ENCODE results near the gene MTMR12.
"Not testable (repeated sequence)": the region's sequence is repeated elsewhere in the genome, so short reads cannot be mapped to it uniquely, and the experiment has no call there.

MTMR12 gene

DNA sequence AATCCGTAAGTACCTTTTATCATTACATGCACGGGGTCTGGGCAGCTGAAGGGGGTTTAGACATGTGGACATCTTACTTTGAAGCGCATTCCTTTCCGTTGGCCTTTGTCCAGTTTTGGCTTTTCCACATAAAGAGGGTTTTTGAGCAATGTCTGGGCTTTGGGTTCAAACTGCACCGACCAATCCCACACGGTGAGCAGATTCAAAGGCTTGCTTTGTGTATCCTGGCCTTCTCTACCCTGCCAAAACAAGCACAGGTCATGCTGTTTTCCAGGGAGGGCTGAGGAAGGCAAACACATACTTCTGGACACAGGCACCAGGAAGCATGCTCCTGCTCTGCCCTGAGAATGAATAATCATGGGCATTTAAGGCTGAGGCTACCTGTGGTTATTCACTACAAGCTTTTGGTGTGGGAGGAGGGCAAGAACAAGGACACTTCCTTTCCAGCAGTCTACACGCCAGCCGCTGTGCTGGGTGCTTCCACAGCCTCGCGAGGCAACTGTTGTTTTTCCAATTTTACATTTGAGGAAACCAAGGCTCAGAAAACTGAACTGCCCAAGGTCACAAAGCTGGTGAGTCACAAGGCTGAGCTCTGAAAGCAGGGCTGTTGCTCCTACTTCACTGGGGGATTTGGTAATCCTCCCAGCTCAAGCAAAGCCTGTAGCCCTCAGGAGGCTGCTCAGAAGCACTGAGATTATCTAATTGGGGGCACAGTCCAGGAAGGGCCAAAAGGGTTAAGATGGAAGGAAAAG, 78.9 kb downstream of the MTMR12 start:
- DNase-seq (ENCODE audit: low read depth in 1 of 2, low spot score in 1 of 2), result no peak

DNA sequence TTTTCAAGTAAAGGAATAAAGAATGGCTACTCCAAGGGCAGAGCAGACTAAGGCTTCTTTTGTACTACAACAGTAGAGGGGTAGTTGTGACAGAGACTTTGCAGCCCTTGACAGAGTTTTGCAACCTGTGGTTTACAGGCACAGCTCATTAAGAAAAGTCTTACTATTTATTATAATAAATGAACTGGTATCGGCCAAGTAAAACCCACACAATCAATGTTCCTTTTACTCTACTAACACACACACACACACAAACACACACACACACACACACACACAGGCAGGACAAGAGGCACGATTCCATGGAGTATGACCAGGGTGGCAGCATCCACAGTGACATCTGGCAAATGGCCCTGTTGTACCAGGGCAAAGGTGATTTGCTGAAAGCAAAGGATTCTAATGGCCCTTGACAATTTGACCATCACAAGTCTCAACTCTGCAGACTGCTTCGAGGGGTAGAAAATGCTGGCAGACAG, 79.5 kb downstream of the MTMR12 start:
- no peak for DNase-seq (ENCODE audit: low read depth in 1 of 2, low spot score in 1 of 2)

DNA sequence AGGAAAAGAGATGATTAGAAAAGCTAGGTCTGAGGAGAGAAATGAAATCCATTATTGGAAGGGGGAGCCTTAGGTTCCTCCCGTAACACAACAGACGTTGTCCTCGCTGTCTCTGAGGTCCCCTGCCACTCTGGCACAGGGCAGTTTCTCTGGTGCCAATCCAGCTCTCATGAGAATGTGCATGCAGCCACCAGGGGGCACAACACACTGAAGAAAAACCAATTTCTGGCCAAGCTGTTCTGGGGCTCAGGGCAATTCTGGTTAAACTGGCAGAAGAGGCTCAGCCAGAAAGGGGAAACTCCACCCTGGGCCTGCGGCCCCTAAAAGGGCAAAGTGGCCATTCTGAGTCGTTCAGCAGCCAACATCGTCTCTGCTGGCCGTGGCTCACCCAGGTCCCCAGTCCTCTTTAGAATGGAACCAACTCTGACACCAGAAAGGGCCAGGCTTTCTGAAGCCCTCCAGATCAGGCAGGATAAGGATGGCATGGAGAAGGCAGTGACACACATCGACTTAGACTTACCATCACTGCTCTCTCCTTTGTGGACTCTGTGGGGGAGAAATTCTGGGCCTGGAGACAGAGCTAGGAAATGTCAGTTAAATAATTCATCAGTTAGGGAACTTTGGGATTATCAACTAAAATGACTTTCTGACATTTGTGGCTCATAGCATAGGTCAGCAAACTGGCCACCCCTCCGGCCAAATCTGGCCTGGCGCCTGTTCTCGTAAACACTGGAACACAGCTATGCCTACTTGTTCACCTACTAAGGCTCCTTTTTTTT, 80.1 kb downstream of the MTMR12 start:
- DNase-seq (ENCODE audit: low read depth in 1 of 2, low spot score in 1 of 2), result peak; percentile 48 to 58

DNA sequence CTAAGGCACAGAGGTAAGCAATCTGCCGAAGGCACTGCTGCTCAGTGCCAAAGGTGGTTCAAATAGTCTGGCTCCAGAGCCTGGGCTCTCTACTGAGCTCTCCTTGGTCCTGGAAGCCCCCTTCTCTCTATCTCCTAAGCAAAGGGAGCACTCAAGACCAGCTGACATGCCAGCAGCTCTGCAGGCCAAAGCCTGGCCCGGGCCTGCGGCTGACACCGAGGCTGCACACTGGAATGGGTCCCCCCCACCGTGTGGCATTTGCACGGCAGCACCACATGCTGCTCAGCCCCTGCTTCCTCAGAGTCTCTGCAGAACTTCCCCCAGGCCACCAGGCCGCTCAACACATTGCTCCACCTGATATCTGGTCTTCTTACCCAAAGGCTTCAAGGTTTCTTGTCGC, 80.8 kb downstream of the MTMR12 start:
- no peak for DNase-seq (ENCODE audit: low read depth in 1 of 2, low spot score in 1 of 2)

DNA sequence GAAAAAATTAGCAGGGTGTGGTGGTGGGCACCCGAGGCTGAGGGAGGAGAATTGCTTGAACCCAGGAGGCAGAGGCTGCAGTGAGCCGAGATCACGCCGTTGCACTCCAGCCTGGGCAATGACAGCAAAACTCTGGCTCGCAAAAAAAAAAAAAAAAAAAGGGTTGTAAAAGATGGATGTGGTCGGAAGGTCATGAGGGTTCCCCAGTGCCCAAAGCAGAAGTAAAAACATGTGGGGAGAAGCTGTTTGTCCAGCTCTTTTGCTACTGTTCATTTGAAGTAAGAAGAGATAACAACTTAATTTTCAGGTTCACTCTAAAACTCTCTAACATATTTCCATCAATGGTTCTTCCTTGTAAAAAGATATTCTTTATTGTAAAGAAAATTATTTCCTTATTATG, 81.5 kb downstream of the MTMR12 start:
- DNase-seq (ENCODE audit: low read depth in 1 of 2, low spot score in 1 of 2), result no peak

DNA sequence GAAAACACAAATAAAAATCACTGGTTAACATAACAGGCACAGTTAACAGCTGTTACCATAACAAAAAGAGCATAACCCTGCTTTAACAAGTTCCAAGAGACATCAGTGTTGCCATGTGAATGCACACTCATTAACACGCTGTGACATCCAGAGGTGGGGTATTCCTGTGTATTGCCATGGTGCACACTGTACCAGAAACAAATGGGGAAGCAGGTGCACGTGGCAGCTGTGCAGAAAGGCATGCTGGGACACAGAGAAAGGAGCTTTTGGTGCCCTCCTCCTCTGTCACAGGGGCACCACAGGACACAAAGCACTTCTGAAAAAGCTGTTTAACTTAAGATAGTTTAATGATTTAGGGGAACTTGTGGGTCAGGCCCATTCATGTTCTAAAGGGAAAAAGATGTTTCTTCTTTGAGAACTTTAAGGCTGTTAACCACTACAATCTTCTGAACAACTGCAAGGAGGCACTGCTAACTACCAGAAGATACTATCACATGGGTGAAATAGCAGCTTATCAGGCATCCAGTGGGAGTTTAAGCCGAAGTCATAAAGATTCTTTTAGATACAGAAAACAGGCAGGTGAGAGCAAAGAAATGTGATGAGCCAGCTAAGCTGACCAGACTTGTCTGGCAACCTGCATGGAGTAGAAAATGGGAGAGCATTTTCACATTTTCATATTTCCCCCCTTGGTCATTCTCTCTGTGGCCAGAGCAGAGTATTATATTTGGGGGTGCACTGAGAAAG, 82.2 kb downstream of the MTMR12 start:
- DNase-seq (ENCODE audit: low read depth in 1 of 2, low spot score in 1 of 2), result no peak

DNA sequence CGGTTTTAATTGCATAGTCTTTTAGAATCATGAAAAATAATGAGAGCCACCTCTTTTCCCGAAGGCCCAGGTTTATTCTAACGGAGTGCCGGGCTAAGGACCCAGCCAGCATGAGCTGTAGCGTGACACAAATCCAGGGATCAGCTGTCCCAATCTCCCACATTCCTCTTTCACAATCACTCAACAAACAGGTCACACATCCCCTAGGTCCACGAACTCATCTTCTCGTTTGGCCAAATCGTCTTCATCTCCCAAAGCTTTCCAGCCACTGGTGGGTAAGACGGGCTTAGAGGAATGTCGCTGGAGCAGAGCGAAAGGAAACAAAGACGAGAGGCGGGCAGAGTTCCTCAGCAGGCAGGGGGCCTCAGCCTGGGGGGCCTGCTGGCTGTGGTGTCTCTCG, 83.2 kb downstream of the MTMR12 start:
- no peak for DNase-seq (ENCODE audit: low read depth in 1 of 2, low spot score in 1 of 2)

DNA sequence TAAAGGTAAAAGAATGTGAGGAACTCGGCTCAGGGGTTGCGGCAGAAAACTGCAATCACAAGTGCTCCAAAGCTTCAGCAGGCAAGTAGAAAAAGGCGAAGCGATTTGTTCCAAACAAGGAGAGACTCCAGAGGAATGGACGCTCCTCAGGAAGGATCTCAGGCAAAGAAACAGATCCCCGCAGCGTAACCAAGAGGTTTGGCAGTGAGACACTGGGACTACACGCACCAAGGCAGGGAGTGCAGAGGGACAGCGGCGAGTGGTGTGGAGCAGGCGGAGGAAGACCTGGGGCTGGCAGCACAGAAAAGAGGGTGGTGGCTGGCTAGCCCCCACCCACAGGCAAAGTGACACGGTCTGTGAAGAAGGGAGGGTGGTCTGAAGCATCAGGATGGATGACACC, 83.9 kb downstream of the MTMR12 start:
- no peak for DNase-seq (ENCODE audit: low read depth in 1 of 2, low spot score in 1 of 2)

DNA sequence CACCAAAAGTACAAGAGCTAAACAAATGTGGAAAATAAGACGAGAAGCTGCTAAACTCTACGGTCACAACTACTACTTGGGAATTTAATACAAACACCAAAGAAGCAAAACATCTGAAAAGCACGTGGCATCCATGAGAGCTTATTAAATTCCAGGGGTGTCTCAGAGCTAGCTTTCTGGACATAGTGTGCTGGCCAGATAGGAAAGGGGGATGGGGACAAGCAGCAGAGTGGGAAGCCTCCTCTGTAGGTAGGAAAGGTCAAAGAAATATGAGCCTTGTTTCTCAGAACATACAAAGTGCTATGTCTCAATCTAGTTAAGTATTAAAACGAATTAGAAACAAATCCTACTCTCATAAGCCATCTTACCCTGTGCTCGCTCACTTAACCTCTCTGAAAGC, 87.3 kb downstream of the MTMR12 start:
- no peak for DNase-seq (ENCODE audit: low read depth in 1 of 2, low spot score in 1 of 2)

DNA sequence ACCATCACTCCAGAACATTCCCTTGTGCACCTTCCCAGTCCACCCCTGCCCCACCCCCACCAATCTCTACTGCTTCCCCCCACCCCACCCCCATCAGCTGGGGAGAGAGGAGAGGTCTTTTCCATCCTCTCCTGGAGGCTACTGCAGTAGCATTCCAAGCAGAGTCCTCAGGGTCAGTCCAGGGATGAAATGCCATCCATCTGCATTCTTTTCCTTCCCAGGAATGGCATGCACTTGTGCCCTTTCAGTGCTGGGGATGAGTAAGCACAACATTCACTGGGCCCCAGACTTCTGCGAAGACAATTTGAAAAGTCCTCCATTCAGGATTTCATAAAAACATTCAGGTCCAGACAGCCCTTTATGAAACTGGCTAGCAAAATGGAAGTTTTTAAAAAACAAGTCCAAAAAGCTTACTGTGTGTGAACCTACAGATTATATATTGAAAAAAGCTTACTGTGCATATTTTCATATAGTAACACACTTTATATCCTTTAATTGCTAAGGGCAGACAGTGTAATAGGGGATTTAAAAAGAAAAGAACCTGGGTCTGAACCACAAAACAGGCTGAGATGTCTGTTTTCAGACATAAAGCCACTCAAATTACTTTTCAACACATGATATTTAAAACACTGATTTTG, 88.6 kb downstream of the MTMR12 start:
- DNase-seq (ENCODE audit: low read depth in 1 of 2, low spot score in 1 of 2), result no peak

DNA sequence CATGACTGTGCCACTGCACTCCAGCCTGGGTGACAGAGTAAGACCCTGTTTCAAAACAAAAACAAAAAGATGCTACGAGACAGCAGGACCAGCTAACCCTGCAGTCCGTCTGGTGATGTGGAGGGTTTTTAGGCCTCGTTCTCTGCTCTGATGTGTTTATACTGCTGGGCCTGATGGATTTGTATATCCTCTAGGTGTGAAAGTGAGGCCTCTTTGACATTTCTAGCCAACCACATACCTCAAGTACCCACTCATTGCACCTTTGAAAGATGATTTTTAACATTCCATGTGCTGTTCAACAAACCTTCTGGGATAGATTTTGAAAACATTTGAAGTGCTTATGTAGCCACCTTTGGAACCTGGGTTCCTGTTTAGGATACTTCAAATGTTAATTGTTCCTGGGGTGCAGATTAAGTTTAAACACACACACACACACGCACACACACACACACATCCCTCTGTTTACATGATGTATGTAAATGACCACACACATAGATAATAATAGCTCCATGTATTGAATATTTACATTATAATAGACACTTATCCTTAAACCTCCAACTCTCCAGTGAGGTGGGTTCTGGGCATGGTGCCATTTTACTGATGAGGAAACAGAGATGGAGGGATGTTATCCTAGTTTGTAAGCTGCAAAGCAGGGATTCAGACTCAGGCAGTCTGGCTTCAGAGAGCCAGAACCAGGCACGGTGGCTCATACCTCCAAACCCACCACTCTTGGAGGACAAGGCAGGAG, 89.8 kb downstream of the MTMR12 start:
- no peak for DNase-seq (ENCODE audit: low read depth in 1 of 2, low spot score in 1 of 2)

DNA sequence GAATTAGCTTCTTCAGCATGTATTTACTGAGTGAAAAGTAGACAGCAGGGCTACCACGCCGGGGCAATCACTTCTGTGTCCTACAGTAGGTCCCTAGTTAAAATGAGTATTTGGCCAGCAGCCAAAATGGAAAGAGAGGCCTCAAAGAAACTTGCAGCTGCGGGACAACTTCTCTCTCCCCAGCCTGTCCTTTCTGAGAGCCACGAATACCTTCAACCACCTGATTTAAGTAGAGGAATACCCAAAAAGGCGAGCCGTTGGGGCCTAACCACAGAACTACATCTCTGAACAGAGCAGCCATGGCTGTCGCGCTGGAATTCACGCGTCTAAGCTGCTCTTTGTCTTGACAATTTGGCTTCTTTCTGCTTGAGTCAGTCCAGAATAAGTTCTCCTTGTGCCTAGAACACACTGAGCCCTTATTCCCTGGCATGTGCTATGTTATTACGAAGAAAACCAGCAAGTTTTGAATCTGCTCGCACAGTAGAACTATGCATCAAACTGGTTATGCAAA, 94.8 kb downstream of the MTMR12 start:
- DNase-seq (ENCODE audit: low read depth in 1 of 2, low spot score in 1 of 2), result no peak

DNA sequence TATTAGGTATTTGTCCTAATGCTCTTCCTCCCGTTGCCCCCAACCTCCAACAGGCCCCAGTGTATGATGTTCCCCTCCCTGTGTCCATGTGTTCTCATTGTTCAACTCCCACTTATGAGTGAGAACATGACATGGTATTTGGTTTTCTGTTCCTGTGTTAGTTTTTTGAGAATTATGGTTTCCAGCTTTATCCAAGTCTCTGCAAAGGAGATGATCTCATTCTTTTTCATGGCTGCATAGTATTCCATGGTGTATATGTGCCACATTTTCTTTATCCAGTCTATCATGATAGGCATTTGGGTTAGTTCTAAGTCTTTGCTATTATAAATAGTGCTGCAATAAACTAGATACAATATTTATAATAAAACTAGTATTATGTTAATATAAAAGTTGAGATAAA, 98.4 kb downstream of the MTMR12 start:
- DNase-seq (ENCODE audit: low read depth in 1 of 2, low spot score in 1 of 2), result not testable (repeated sequence)

DNA sequence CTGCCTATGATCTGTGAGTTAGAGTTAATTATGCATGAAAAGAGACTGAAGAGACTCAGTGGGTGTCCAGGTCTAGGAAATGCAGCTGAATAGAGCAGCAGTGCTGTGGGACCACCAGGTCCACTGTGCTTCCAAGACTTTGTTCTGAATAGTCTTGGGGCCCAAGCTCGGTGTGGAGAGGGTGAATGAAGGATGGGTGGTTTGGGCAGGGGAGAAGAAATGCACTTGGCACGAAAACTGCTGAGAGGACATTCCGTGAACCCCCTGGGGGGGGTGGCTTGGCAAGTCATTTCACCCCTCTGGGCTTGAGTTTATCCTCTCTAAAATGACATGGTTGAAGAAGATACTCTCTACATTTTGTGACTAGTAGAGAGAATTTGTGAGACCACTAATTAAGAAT, 102.6 kb downstream of the MTMR12 start:
- DNase-seq (ENCODE audit: low read depth in 1 of 2, low spot score in 1 of 2), result no peak

DNA sequence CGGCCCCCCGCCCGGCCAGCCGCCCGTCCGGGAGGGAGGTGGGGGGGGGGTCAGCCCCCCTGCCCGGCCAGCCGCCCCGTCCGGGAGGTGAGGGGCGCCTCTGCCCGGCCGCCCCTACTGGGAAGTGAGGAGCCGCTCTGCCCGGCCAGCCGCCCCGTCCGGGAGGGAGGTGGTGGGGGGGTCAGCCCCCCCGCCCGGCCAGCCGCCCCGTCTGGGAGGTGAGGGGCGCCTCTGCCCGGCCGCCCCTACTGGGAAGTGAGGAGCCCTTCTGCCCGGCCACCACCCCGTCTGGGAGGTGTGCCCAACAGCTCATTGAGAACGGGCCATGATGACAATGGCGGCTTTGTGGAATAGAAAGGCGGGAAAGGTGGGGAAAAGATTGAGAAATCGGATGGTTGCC, 103.9 kb downstream of the MTMR12 start:
- DNase-seq (ENCODE audit: low read depth in 1 of 2, low spot score in 1 of 2), result not testable (repeated sequence)

DNA sequence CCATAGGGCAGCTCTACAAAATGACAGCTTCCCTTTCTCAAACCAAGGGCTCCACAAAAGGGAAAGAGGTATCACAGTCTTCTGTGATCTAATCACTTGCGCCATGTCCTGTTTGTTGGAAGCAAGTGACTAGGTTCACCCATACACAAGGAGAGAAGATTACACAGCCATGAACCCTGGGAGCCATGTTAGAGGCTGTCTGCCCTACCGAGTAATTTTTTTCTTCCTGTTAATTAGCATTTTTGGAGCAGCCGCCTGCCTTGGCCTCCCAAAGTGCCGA, 105.4 kb downstream of the MTMR12 start:
- no peak for DNase-seq (ENCODE audit: low read depth in 1 of 2, low spot score in 1 of 2)

DNA sequence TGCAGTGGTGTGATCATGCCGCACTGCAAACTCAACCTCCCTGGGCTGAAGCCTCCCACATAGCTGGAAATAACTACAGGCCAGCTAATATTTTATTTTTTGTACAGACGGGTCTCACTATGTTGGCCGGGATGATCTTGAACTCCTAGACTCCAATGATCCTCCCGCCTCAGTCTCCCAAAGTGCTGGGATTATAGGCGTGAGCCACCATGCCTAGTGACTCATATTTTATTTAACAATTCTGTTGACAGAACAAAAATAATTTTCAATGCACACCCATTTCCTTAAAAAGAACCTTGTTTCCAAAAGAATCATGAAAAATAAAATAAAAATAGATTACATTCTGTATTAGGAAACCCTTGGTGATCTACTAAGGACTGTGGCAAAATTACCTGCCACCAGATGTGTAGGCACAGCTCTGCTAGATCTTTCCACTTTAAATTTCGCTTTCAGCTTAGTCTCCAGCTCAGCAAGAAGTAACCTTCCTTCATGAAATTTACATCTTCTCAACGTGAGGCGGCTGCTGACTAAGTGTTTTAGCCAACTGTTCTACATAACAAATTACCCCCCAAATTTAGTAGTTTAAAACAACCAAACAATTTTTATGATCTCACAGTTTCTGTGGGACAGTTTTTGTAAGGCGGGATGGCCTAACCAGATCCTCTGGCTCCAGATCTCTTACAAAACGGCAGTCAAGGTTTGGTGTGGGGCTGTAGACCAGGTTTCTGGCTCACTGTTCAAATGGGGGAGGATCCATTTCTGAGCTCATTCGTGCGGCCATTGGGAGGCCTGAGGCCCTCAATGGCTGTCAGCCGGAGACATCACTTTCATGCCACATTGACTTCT, 106.0 kb downstream of the MTMR12 start:
- DNase-seq (ENCODE audit: low read depth in 1 of 2, low spot score in 1 of 2), result no peak

DNA sequence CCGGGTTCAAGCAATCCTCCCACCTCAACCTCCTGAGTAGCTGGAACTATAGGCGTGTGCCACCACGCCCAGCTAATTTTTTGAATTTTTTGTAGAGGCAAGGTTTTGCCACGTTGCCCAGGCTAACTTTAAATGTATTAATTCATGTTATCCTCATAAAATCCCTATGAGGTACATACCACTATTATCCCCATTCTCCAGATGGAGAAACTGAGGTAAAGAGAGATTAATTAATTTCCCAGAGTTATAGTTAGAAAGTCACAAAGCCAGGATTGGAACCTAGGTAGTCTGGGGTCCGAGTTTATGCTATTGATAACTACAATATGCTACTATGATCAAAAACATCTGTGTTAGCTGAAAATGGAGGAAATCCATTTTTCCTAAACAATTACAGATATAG, 106.7 kb downstream of the MTMR12 start:
- no peak for DNase-seq (ENCODE audit: low read depth in 1 of 2, low spot score in 1 of 2)

DNA sequence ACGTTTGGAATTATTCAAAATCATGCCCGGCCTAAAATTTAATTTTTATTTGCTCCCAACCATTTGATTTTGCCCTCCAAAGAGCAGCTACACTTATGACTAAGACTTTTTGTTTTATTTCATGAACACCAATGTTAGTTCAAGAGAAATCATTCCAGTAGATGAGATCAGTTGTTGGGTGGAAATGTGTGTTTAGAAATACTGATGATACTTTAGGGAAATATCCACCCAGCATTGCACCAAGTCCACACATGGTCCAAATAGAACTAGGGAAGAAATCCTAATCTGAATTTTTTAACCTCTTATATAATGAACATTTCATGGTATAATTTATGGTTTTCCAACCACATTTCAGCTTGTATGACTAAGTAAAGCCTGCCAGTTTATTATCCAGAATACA, 110.3 kb downstream of the MTMR12 start:
- no peak for DNase-seq (ENCODE audit: low read depth in 1 of 2, low spot score in 1 of 2)
